Activated naive CD4-positive, alpha-beta T cell treated with anti-CD3 and anti-CD28 coated beads, Interleukin-2, amount 10 ng/mL, durations not matched to agents 7 days and 5 days (primary cell): ENCODE measurements around the gene CCER1.
"Not testable (repeated sequence)": the region's sequence is repeated elsewhere in the genome, so short reads cannot be mapped to it uniquely, and the experiment has no call there.

Experiments
- CTCF ChIA-PET: fragments of 350-600 bp; sonication (Branson Sonifier 250); formaldehyde crosslinking; loops from one replicate; lab custom pipeline; 2021; ENCODE audit warnings: antibody characterized with exemption; lab: Charles Lee
- DNase-seq: peaks from one replicate; pipeline ENCODE4 v3.0.0-alpha.2; 2020
- H3K27ac Mint-ChIP-seq: one replicate; pipeline ENCODE4 v1.8.0; 2021; ENCODE audit warnings: mild to moderate bottlenecking, moderate library complexity, mixed read lengths
- H3K27me3 Mint-ChIP-seq: one replicate; pipeline ENCODE4 v1.8.0; 2021; ENCODE audit warnings: mild to moderate bottlenecking, mixed read lengths
- H3K36me3 Mint-ChIP-seq: one replicate; pipeline ENCODE4 v1.8.0; 2021; ENCODE audit warnings: mixed read lengths
- H3K4me1 Mint-ChIP-seq: one replicate; pipeline ENCODE4 v1.8.0; 2021; ENCODE audit warnings: mixed read lengths
- H3K4me3 Mint-ChIP-seq: one replicate; pipeline ENCODE4 v1.8.0; 2021; ENCODE audit warnings: mild to moderate bottlenecking, moderate library complexity, mixed read lengths
- H3K9me3 Mint-ChIP-seq: one replicate; pipeline ENCODE4 v1.8.0; 2021; ENCODE audit warnings: mixed read lengths

CCER1 gene, protein sequence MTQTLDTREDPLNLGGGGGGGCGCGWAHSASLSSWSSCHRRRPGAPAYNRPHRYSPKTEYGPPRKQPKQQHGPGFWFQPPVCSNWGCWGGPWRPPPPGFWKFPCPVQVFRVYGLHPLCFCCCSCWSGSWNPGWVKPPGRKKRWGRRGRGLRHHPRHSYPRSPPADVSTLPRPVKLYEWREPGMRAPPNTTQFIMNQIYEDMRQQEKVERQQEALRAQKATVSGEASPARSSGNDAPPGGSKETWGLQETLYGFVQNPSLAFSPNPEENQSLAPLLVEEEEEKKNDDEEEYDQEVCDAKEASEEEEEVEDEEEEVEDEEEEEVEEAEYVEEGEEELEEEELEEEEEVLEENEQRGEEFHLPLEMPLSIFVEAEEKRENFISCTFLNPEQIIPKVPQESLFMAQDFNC

DNA sequence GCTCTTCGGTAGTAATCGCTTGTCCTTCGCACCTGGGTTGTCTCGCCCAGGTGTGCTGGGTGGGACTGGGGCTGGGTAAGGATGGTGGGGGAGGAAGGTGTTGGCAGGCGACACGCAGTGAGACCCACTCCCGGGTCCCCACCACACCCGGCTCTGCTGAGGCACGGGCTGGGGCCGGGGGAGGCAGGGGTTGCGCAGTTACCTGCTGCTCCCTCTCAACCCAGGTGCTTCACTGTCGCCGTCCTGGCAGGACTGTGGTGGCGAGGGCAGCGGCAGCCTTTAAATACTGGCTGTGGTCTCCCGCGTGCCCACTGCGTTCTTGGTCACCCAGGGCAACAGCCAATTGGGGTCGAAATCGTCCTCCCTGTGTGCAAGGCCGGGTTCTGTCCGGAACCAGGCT lies at the start of gene CCER1:
CCER1 (minus strand) TSS at position 256 of the 400 bp plus-strand sequence. CDS start 434 bp downstream, outside the sequence.
- no peaks in the 10 kb centered on the region for H3K9me3 Mint-ChIP-seq
- DNase-seq, result no peak
- no peak within 1 kb of the TSS for H3K27ac Mint-ChIP-seq
- no peak within 1 kb of the TSS for H3K4me3 Mint-ChIP-seq
- CTCF ChIA-PET, result no interaction called here
- no peaks in the 10 kb centered on the region for H3K4me1 Mint-ChIP-seq
- H3K27me3 Mint-ChIP-seq, result peaks cover 4% of the 10 kb centered on the region
- no peaks in the 10 kb centered on the region for H3K36me3 Mint-ChIP-seq

DNA sequence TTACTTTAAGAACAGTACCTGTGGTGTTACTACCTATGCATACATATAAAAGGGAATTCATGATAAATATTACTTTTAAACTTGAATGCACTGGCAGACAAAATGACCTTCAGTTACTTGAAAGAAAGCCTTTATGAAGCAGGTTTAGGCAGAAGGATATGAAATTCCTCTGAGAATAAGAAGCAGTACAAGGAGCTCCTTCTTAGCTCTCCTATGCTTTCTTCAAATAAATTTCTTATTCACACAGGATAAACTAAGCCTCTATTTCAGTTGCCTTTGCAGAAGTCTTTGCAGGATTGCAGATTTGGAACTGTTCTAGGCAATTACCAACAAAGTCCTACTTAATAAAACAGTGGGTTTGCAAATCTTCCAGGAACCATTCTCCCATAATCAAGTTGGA lies 48.8 kb upstream of the CCER1 start:
- peaks cover 3% of the 10 kb centered on the region for H3K27me3 Mint-ChIP-seq
- CTCF ChIA-PET, result no interaction called here
- no peaks in the 10 kb centered on the region for H3K36me3 Mint-ChIP-seq
- no peak overlapping the region for H3K27ac Mint-ChIP-seq
- H3K9me3 Mint-ChIP-seq, result no peaks in the 10 kb centered on the region
- H3K4me3 Mint-ChIP-seq, result no peak overlapping the region
- H3K4me1 Mint-ChIP-seq, result peaks cover 19% of the 10 kb centered on the region
- DNase-seq, result no peak

DNA sequence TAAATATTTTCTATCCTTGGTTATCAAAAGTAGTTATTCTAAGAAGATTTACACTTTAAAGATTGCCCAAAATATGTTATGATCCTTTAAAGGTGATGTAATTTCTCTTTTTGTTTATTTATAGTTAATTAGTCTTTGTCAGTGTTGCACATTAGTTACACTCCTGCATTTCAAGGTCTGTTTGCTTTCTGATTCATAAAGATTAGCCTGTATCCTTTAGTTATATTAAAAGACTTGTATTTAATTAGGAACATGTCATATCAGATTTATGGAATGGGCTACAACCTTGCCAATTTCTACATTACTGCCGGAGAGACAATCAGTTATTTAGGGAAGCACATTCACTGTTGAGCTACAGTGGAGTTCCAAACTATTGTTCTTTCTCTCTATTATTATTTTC lies 46.3 kb upstream of the CCER1 start:
- CTCF ChIA-PET, result no interaction called here
- Mint-ChIP-seq H3K4me3 (no peak overlapping the region), H3K4me1 (no peaks in the 10 kb centered on the region), H3K27ac (no peak overlapping the region), H3K36me3 (no peaks in the 10 kb centered on the region), H3K27me3 (no peaks in the 10 kb centered on the region), H3K9me3 (no peaks in the 10 kb centered on the region)
- DNase-seq, result no peak

DNA sequence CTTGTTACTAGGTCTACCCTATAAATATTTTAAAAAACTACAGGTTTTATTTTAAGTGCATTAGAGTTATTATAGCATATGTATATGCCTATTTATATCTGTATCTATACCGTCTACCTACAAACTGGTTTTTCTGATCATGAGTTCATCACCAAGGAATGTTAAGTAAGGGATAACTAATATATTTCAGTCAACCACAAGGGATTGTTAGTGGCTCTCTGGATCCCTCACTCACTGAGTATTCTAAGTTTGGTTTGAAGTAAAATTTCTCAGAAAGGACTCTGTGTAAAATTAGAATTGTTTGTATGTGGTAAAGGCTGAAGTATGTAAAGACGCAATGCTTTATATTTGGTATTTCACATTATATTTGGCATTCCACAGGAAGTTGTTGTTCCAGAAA lies 45.0 kb upstream of the CCER1 start:
- no peak overlapping the region for H3K4me3 Mint-ChIP-seq
- no peaks in the 10 kb centered on the region for H3K36me3 Mint-ChIP-seq
- no peak for DNase-seq
- H3K4me1 Mint-ChIP-seq, result no peaks in the 10 kb centered on the region
- CTCF ChIA-PET, result no interaction called here
- no peaks in the 10 kb centered on the region for H3K27me3 Mint-ChIP-seq
- no peak overlapping the region for H3K27ac Mint-ChIP-seq
- H3K9me3 Mint-ChIP-seq, result no peaks in the 10 kb centered on the region

DNA sequence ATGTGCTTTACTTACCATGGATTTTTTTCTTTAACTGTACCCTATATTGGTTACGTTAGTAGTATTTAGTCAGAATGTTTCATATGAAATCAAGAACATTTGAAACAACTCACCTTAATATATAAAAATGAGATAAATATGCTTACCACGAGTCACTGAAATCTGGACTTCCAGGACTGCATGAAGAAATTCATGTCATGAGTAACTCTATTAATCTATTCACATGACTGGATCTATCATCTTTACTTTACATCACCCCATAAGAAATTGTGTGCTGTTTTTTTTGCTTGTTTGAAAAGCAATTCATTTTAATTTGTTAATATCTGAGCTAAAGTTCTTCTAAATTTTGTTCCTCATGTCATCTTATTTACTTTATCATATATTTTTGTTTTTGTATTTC lies 44.6 kb upstream of the CCER1 start:
- Mint-ChIP-seq H3K27ac (no peak overlapping the region), H3K4me1 (no peaks in the 10 kb centered on the region), H3K9me3 (no peaks in the 10 kb centered on the region), H3K36me3 (no peaks in the 10 kb centered on the region), H3K4me3 (no peak overlapping the region), H3K27me3 (no peaks in the 10 kb centered on the region)
- CTCF ChIA-PET, result no interaction called here
- DNase-seq, result no peak

DNA sequence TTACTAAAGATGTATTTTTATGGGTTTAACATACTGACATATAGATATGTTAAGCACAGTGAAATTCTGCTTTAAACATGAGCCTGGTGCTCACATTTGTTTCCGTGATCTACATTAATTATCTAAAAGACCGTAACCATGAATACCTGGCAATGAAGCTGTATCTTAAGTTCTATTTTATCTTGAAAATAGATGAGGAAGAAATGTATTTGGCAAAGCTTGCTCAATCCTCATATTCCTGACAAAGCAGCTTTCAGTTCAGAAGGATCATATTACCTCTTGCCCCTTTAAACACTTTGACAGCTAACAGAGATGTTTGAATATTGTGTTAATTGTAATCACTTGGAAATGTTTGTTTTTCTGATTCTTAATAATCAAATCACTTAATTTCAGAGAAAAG lies 40.0 kb upstream of the CCER1 start:
- H3K27ac Mint-ChIP-seq, result no peak overlapping the region
- CTCF ChIA-PET, result interaction anchor here (0.7 kb wide), 1 partner anchor 35 kb away, joined by 3 read pairs; no protein-coding TSS in a partner anchor
- no peaks in the 10 kb centered on the region for H3K4me1 Mint-ChIP-seq
- no peak for DNase-seq
- H3K36me3 Mint-ChIP-seq, result no peaks in the 10 kb centered on the region
- H3K4me3 Mint-ChIP-seq, result no peak overlapping the region
- peaks cover 4% of the 10 kb centered on the region for H3K27me3 Mint-ChIP-seq
- no peaks in the 10 kb centered on the region for H3K9me3 Mint-ChIP-seq

DNA sequence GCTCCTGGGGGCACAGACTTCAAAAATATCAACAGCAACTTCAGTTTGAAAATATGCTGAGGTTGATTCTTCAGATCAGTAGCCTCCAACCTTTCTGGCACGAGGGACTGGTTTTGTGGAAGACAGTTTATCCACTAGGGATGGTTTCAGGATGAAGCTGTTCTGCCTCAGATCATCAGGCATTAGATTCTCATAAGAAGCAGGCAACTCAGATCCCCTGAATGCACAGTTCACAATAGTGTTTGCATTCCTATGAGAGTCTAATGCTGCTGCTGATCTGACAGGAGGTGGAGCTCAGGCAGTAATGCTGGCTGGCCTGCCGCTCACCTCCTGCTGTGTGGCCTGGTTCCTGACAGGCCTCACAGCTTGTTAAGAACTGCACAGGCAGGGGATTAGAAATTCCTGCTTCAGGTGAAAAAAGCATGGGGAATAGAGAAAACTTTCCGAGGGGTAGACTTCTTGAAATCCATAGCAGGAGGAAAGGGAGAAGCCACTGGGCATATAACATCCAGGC lies 37.0 kb upstream of the CCER1 start:
- peaks cover 4% of the 10 kb centered on the region for H3K27me3 Mint-ChIP-seq
- CTCF ChIA-PET, result no interaction called here
- no peaks in the 10 kb centered on the region for H3K4me1 Mint-ChIP-seq

DNA sequence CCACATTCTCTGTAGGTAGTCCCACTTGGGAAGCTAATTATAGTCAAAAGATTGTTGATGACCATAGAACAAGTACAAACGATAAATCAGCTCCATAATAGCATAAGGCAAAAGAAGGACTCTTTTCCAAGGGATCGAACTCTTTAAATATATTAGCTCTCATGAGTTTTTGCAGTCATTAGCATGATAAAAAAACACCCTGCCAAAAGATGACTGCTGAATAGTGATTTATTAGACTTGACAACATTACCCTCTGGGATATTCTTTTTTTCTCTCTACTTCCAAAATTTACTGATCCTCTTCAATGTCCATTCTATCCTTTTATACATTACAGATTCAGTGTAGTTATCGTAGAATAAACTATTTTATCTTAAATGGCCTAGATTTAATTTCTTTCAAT lies 35.6 kb upstream of the CCER1 start:
- no peak overlapping the region for H3K27ac Mint-ChIP-seq
- DNase-seq, result no peak
- no peak overlapping the region for H3K4me3 Mint-ChIP-seq
- H3K36me3 Mint-ChIP-seq, result no peaks in the 10 kb centered on the region
- no peaks in the 10 kb centered on the region for H3K9me3 Mint-ChIP-seq
- no peaks in the 10 kb centered on the region for H3K4me1 Mint-ChIP-seq
- CTCF ChIA-PET, result no interaction called here
- H3K27me3 Mint-ChIP-seq, result peaks cover 4% of the 10 kb centered on the region

More for the DNA sequence above, 37.0 kb upstream of the CCER1 start:
- Mint-ChIP-seq H3K36me3 (no peaks in the 10 kb centered on the region), H3K27ac (no peak overlapping the region), H3K9me3 (no peaks in the 10 kb centered on the region), H3K4me3 (no peak overlapping the region)
- DNase-seq, result no peak

DNA sequence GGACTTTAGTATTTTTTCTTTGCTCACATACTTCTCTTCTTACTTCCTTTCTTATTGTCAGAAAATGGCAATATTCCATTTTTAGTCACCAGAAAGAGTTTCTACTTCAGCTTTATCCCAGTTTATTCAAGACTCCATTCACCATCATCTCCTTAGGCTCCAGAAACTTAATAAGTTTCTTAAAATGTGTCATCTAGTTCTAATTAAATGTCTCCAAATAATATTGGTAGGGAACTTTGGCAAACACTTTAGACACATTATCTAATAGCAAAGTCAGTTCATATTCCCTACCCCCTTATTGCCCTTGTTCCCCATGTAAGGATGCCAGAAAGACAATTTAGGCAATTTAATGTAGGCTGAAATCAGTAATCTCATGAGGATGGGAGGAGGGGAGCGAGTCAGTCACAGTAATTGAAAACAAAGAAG lies 34.7 kb upstream of the CCER1 start:
- Mint-ChIP-seq H3K4me3 (no peak overlapping the region), H3K9me3 (no peaks in the 10 kb centered on the region), H3K27me3 (peaks cover 4% of the 10 kb centered on the region), H3K27ac (no peak overlapping the region), H3K36me3 (no peaks in the 10 kb centered on the region), H3K4me1 (no peaks in the 10 kb centered on the region)
- no peak for DNase-seq
- CTCF ChIA-PET, result no interaction called here

DNA sequence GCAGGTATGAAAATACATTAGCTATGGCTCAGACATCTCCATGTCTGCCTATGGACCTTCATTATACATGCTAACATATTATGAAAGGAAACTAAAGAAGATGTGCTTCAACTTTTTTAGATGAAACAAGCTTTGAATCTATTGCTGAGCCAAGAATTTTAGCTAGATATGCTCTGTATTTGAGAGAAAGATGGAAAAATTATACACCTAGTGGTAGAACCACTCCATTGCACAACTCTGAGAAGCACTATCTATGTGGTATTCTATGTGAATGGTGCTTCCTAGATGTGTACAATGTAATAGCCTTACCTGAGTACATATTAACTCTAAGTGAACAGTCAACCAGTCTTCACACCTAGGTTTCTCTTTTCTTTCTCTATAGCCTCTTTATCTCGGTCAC lies 32.5 kb upstream of the CCER1 start:
- no peaks in the 10 kb centered on the region for H3K4me1 Mint-ChIP-seq
- no peak overlapping the region for H3K27ac Mint-ChIP-seq
- no peaks in the 10 kb centered on the region for H3K36me3 Mint-ChIP-seq
- H3K27me3 Mint-ChIP-seq, result peaks cover 4% of the 10 kb centered on the region
- no peak for DNase-seq
- no peaks in the 10 kb centered on the region for H3K9me3 Mint-ChIP-seq
- CTCF ChIA-PET, result interaction anchor here (1.3 kb wide), 1 partner anchor 121 kb away, joined by 3 read pairs; no protein-coding TSS in a partner anchor
- H3K4me3 Mint-ChIP-seq, result no peak overlapping the region

DNA sequence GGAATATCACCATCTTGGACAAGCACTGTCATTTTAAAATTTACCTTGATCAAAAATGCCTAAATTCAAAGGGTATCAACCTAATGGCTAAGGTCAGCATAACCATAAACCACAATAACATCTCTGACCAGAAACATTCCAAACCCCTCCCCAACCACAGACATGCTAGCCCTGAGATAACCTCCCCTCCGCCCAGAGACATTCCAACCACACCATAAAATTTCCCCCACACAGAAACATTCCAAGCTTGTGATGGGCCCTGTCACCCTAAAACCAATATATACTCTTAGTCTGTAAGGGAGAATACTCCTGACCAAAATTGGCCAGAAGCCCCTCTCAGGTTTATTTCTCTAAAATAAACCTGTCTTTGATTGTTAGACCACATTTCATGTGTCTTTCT lies 32.1 kb upstream of the CCER1 start:
- Mint-ChIP-seq H3K36me3 (no peaks in the 10 kb centered on the region), H3K27me3 (peaks cover 2% of the 10 kb centered on the region), H3K4me3 (no peak overlapping the region), H3K27ac (no peak overlapping the region), H3K9me3 (no peaks in the 10 kb centered on the region), H3K4me1 (no peaks in the 10 kb centered on the region)
- CTCF ChIA-PET, result interaction anchor here (1.3 kb wide), 1 partner anchor 121 kb away, joined by 3 read pairs; no protein-coding TSS in a partner anchor
- no peak for DNase-seq

DNA sequence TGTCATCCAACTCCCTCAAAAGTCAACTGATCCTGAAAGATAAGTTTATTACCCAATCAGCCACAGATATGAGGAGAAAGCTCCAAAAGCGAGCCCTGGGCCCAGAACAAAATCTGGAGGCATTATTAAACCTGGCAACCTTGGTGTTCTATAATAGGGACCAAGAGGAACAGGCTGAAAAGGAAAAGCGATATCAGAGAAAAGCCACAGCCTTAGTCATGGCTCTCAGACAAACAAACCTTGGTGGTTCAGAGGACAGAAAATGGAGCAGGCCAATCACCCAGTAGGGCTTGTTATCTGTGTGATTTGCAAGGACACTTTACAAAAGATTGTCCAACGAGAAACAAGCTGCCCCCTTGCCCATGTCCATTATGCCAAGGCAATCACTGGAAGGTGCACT lies 30.4 kb upstream of the CCER1 start:
- DNase-seq, CTCF ChIA-PET, H3K27ac Mint-ChIP-seq, H3K36me3 Mint-ChIP-seq, H3K4me1 Mint-ChIP-seq, H3K4me3 Mint-ChIP-seq, H3K9me3 Mint-ChIP-seq, H3K27me3 Mint-ChIP-seq: not testable (repeated sequence)

DNA sequence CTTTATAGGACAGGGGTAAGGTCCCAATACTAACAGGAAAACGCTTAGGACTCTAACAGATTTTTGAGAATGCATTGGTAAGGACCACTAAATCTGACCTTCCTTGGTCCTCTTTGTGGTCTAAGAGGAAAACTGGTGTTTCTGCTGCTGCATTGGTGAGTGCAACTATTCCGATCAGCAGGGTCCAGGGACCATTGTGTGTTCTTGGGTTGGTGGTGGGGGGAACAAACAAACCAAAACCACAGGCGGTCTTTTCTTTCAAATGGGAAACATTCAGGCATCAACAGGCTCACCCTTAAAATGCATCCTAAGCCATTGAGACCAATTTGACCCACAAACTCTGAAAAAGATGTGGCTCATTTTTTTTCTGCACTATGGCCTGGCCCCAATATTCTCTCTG lies 29.1 kb upstream of the CCER1 start:
- DNase-seq, result no peak
- Mint-ChIP-seq H3K4me1 (no peaks in the 10 kb centered on the region), H3K36me3 (no peaks in the 10 kb centered on the region), H3K27me3 (no peaks in the 10 kb centered on the region), H3K27ac (no peak overlapping the region), H3K4me3 (no peak overlapping the region), H3K9me3 (no peaks in the 10 kb centered on the region)
- CTCF ChIA-PET, result no interaction called here

DNA sequence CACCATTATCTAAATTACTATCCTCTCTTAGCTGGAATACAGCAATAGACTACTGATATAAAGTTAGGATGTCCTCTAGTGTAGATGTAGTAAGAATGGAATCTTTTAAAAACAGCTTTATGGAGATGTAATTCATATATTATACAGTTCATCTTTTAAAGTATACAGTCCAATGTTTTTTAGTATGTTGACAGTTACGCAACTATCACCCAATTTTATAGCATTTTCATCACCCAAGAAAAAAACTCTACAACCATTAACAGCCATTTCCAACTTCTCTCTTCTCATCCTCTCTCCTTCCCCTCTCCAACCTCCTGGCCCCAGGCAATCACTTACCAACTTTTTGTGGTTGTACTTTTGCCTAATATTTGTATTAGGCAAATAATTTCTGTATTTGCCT lies 27.2 kb upstream of the CCER1 start:
- H3K4me1 Mint-ChIP-seq, result no peaks in the 10 kb centered on the region
- no peaks in the 10 kb centered on the region for H3K36me3 Mint-ChIP-seq
- DNase-seq, result no peak
- H3K27me3 Mint-ChIP-seq, result no peaks in the 10 kb centered on the region
- no peaks in the 10 kb centered on the region for H3K9me3 Mint-ChIP-seq
- CTCF ChIA-PET, result interaction anchor here (1.4 kb wide), 1 partner anchor 126 kb away, joined by 6 read pairs; no protein-coding TSS in a partner anchor
- H3K4me3 Mint-ChIP-seq, result no peak overlapping the region
- H3K27ac Mint-ChIP-seq, result no peak overlapping the region

DNA sequence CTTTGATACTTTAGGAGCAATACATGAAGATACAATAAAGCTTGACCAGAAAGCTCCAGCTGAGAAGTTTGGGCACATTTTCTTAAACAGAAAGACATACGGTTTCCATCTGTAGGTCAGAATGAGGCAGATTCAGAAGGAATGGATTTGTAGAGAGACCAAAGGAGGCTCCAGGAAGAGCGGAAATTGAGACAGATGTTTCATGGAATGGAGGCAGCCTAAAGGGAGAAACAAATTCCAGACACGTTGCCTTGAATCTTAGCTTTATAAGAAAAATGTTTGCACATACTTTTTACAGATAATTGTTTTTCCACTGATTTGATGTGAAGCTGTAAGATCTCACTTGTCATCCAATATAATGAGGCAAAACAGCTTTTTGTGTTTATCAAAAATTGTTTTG lies 25.0 kb upstream of the CCER1 start:
- no peak overlapping the region for H3K27ac Mint-ChIP-seq
- H3K4me1 Mint-ChIP-seq, result no peaks in the 10 kb centered on the region
- H3K4me3 Mint-ChIP-seq, result no peak overlapping the region
- no peaks in the 10 kb centered on the region for H3K36me3 Mint-ChIP-seq
- no peak for DNase-seq
- CTCF ChIA-PET, result interaction anchor here (1.1 to 4.2 kb wide), 3 partner anchors 21 to 129 kb away, joined by 3 to 41 read pairs (median 4); no protein-coding TSS in a partner anchor
- H3K27me3 Mint-ChIP-seq, result no peaks in the 10 kb centered on the region
- no peaks in the 10 kb centered on the region for H3K9me3 Mint-ChIP-seq
